Raji (cell line): Measurements from ENCODE around the gene COL6A1.

Experiments
- POLR2A ChIP-seq: IDR thresholded peaks from 2 replicates; pipeline ENCODE4 v1.6.1; 2011; ENCODE audit warnings: low read depth, low read length, control low read depth; ENCODE audit not compliant: insufficient read depth

Gene COL6A1

GRCh38 chr21:46017148-46017547 lies 35.6 kb downstream of the COL6A1 start:
- TF ChIP-seq POLR2A: no peak

DNA sequence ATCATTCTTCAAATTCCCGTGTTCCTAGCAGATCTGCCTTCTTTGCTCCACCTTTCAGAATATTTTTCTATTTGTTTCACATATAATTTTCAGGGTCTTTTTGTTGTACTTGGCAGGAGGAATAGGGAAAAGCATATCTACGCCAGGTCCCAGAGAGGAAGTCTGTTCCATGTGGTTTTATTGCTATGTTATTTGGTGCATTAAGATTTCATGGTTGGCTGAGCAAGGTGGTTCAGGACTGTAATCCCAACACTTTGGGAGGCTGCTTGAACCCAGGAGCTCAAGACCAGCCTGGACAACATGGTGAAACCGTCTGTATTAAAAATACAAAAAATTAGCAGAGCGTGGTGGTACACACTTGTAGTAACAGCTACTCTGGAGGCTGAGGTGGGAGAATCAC lies 36.1 kb downstream of the COL6A1 start:
- no peak for TF ChIP-seq POLR2A

- TF ChIP-seq POLR2A: no peak
Observed at GRCh38 chr21:46018615-46019014, 37.0 kb downstream of the COL6A1 start.

GRCh38 chr21:46020581-46020980 lies 39.0 kb downstream of the COL6A1 start:
- no peak for TF ChIP-seq POLR2A

GRCh38 chr21:46021398-46021797 lies 39.8 kb downstream of the COL6A1 start:
- TF ChIP-seq POLR2A: no peak

DNA sequence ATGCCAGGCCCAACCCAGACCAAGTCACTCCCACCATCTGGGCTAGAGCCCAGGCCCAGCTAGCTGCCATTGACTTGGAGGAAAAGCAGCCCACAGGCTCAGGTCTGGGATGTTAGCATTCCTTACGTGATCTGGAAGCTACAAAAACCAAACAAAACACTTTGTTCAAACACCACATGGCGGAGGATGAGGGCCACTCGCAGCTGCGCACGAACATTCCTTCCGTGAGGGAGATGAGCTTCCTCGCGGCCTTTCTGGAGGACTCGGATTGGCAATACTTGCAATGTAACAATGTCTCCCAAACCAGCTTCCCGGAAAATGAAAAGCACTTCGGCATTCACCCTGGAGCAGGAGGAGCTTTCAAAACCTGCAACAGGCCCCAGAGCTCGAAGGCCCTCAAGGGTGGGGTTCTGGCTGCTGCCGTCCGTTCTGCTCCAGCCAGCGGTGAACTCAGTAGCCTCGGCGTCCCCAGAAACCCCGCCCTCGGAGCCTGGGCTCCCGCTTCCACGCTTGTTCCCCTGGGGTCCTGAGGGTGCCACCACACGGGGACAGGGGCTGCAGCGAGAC lies 40.5 kb downstream of the COL6A1 start:
- TF ChIP-seq POLR2A: no peak

DNA sequence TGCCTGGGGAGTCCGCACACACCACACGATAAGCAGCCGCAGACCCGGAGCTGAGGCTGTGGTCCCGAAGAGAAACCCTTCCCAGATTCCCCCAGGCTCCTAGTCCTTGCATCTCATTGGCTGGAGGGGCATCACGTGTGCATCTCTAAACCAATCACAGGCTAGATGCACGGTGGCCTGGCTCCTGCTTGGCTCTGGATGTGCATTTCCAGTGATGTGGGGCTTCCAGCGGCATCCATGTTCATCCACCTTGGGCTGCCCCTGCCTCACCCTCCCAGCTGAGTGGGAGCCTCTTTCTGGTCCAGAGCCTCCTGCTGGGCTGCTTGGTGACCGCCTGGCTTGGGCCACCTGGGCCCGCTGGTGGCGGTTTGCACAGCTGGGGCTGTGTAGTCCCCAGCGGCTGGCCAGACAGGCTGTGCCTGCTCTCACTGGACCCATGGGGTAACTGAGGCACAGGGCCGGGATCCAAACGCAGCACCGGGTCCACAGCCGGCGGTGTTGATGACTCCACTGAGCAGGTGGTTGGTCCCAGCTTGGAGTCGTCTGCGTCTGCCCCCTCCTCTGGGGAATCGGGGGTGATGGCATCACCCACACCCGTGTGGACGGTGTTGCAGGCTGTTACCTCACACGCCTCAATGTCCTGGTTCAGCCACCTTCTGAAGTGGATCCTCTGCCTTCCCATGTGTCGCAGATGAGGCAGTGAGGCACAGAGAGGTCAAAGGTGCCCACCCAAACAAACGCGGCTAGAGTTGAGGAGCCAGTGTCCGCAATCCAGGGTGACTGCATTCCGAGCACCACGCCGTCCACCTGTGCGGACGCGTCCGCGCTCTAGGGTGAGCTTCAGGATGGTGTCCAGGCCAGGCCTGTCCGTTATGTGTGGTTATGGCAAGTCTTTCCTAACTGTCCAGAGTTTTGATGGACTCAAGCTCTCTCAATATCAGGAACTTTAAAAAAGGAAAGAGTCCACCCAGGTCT lies 41.3 kb downstream of the COL6A1 start:
- no peak for TF ChIP-seq POLR2A

DNA sequence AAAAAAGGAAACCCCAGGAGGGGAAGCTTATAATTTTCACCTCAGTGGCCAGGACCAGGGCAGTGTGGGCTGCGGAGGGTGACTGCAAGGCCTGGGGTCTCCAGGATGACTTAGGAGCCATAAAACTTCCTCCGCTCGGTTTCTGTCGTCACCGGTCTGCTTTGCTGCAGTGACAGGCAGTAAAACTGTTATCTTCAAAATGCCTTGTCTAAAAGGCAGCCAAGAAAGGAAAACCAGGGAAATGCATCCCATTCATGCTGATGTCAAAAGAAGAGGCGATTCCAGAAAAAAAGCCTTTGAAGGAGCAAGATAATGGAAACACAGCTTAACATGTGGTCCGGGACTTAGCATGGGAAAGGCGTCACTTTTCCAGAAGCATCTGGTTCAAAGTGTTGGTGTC lies 42.0 kb downstream of the COL6A1 start:
- no peak for TF ChIP-seq POLR2A

- TF ChIP-seq POLR2A: no peak
Observed at GRCh38 chr21:46024141-46024540, 42.6 kb downstream of the COL6A1 start.

GRCh38 chr21:46025113-46025770 lies 43.7 kb downstream of the COL6A1 start:
- TF ChIP-seq POLR2A: no peak

DNA sequence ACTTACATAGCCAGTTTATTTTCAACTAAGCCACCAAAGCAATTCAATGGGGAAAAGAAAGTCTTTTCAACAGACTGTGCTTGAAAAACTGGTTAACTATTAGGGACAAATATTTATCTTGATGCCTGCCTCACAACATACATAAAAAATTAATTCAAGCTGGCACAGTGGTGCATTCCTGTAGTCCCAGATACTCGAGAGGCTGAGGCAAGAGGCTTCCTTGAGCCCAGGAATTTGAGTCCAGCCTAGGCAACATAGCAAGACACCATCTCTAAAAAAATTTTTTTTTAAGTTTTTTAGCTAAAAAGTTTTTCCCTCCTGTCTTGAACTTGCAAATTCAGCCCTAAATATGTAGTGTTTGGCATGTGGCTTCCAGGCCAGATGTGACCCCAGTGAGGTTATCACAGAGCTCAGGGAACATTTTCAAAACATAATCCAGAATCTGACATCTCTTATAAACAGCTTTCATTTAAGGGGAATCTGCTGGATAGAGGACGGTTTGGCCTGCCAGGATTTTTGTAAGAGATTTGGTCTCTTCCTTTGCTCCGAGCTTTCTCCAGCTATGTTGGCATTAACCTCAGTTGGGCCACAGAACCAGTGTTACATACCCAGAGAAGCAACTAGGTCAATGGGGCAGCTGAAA lies 46.4 kb downstream of the COL6A1 start:
- no peak for TF ChIP-seq POLR2A

GRCh38 chr21:46028573-46029091 lies 47.1 kb downstream of the COL6A1 start:
- TF ChIP-seq POLR2A: no peak

DNA sequence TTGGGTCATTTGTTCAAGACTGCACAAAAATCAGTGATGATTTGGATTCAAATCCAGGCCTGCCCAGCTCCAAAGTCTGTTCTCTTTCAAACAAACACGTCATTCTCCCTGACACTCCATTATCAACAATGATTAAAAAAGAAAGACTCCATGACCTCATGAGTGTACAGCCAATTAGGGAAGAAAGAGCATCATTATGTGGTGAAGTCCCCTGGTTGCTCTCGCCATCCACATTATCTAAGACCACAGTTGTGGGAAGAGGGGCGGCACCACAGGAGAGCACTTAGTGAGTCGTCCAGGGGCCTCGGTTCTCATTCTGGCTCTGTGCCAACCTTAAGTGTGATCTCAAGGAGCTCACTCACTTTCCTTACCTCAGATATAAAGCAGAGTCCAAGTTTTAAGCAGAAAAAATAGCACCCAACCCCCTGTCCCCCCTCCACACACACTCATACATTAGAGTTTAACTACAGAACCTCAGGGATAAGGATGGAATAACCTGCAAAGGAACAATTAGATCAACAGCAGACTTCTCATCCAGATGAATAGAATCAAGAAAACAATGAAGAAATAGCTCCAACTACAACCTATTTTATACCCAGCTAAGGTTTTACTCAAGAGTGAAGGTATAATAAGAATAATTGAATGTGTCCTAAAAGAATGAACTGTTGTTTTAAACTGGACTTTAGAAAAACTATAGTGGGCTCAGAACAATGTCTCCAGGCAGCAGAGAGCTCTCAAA lies 47.8 kb downstream of the COL6A1 start:
- TF ChIP-seq POLR2A: no peak

DNA sequence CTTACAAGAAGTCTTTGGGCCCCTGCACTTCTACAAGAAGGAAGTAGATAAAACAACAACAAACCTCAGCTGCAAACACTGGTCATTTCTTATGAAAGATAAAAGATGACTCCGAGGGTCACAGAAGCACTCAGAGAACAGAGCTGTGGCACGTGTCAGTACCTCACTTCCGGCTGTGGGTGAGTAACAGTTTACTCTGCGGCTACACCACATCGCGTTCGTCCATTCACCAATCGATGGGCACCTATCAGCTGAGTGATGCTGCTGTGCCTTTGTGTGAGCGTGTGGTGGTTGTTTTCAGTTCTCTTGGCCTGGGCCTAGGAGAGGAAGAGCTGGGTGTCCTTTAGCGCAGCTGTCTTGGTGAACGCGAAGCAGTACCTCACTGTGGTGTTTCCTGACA lies 49.9 kb downstream of the COL6A1 start:
- TF ChIP-seq POLR2A: no peak

DNA sequence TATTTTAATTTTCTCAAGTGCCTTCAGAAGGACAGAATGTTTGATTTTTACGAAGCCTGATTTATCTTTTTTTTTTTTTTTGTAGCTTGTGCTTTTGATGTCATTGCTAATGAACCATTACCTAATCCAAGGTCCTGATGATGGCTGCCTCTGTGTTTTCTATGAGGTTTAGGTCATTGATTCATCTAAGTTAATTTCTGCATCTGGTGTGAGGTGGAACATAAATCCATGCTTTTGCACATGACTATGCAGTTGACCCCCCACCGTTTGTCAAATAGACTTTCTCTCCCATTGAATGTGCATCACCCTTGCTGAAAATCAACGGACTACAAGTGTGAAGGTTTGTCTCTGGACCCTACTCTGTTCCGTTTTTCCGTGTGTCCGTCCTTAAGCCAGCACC lies 50.5 kb downstream of the COL6A1 start:
- no peak for TF ChIP-seq POLR2A
